WTC11 (cell line): ENCODE results near the gene CDV3.

Experiments
- ETV6 ChIP-seq: sonication (generic); formaldehyde crosslinking; IDR thresholded peaks from 2 replicates; pipeline ENCODE4 v1.8.1; 2022; ENCODE audit warnings: mild to moderate bottlenecking, missing genetic modification reagents
- ZNF512 ChIP-seq: sonication (generic); formaldehyde crosslinking; IDR thresholded peaks from 2 replicates; pipeline ENCODE4 v1.8.1; 2022; ENCODE audit warnings: missing genetic modification reagents, borderline replicate concordance
- TF ChIP-seq, protein P1 (sequence below): sonication (generic); formaldehyde crosslinking; IDR thresholded peaks from 2 replicates; pipeline ENCODE4 v1.8.1; 2022; ENCODE audit warnings: mild to moderate bottlenecking, moderate library complexity, missing genetic modification reagents
- TF ChIP-seq, protein P2 (sequence below): fragments of 200-600 bp; IDR thresholded peaks from 2 replicates; pipeline ENCODE4 v1.8.0; 2022; ENCODE audit warnings: antibody characterized with exemption

DNA sequence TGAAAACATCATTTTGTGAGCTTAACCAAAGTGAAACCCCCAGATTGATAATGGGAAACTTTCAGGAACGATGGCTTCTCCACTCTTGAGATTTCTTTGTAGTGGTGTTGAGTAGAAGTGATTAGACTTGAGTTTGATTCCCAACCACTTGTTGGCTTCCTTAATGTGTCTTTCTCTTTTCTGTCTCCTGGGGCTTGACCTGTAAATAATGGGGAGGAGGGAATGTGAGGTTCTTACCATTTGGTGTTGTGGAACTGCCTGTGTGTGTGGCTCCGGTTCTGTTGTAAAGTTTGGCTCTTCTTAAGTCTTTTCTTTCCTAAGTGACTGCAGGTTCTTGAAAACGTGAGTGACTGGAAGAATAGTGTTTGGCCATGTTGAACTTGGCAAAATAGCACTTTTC, 2.7 kb downstream of the CDV3 start:
- TF ChIP-seq, protein P1, sequence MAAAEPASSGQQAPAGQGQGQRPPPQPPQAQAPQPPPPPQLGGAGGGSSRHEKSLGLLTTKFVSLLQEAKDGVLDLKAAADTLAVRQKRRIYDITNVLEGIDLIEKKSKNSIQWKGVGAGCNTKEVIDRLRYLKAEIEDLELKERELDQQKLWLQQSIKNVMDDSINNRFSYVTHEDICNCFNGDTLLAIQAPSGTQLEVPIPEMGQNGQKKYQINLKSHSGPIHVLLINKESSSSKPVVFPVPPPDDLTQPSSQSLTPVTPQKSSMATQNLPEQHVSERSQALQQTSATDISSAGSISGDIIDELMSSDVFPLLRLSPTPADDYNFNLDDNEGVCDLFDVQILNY = no peak
- TF ChIP-seq, protein P2, sequence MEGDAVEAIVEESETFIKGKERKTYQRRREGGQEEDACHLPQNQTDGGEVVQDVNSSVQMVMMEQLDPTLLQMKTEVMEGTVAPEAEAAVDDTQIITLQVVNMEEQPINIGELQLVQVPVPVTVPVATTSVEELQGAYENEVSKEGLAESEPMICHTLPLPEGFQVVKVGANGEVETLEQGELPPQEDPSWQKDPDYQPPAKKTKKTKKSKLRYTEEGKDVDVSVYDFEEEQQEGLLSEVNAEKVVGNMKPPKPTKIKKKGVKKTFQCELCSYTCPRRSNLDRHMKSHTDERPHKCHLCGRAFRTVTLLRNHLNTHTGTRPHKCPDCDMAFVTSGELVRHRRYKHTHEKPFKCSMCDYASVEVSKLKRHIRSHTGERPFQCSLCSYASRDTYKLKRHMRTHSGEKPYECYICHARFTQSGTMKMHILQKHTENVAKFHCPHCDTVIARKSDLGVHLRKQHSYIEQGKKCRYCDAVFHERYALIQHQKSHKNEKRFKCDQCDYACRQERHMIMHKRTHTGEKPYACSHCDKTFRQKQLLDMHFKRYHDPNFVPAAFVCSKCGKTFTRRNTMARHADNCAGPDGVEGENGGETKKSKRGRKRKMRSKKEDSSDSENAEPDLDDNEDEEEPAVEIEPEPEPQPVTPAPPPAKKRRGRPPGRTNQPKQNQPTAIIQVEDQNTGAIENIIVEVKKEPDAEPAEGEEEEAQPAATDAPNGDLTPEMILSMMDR = no peak
- no peak for TF ChIP-seq ZNF512 (CRISPR knock-in tag)
- TF ChIP-seq ETV6 (CRISPR knock-in tag) = no peak
